K562 (cell line): Measurements from ENCODE around the gene EPHA1. TPM values are rescaled to one million over a fixed set of nuclear protein-coding genes. Genes with fewer than 3 reads are reported as not detected.

Experiments
- ATAC-seq: fragments of 200-7000 bp; cut with Tn5 transposase; 3 replicates; pipeline ENCODE4 v1.9.1; 2020; ENCODE audit warnings: moderate library complexity
- BruUV-seq: library from RNA; stranded (reverse); fragments of 400-500 nt; replicated peaks from 2 replicates; lab custom pipeline; 2021; lab: Mats Ljungman, UMichigan
- CTCF ChIA-PET: fragments of 300-600 bp; formaldehyde crosslinking; extraction: SDS; loops from one replicate; lab custom pipeline; 2021; ENCODE audit warnings: low intra/inter-chr PET ratio; lab: Yijun Ruan, JAX
- POLR2A ChIA-PET: fragments of 300-600, 350-650 bp; sonication (Branson Sonifier 250); formaldehyde crosslinking; extraction: SDS; loops from one replicate; lab custom pipeline; 2021; ENCODE audit warnings: antibody characterized with exemption, inconsistent platforms; lab: Yijun Ruan, JAX
- DNase-seq, 4 experiments: peaks; one replicate each; pipeline versions ENCODE4 v3.0.0 to v3.0.0-alpha.2; 2011 to 2018; ENCODE audit warnings: low spot score in 3 of 4, mixed read lengths in 3 of 4; ENCODE audit errors: extremely low read depth in 1 of 4
- FAIRE-seq: peaks from 2 replicates; lab custom pipeline; 2011; peaks lifted over from hg19 to GRCh38; lab: Jason Lieb, UNC
- H2AFZ ChIP-seq: 2 replicates; pipeline ENCODE4 v1.6.0; 2011; ENCODE audit warnings: low read depth, low read length, control low read depth, inconsistent platforms
- H3K27ac ChIP-seq: fragments of 200-600 bp; 3 replicates; pipeline ENCODE4 v1.8.0; 2011; ENCODE audit warnings: low read depth, mild to moderate bottlenecking, control low read depth, inconsistent platforms, low read length, moderate library complexity, mixed read lengths; ENCODE audit errors: extremely low read depth
- H3K27me3 ChIP-seq, 2 experiments: fragments of 300-600 bp in 1 of 2; 2 replicates in 1 of 2; 3 replicates in 1 of 2; pipeline versions ENCODE4 v1.6.0 to v1.8.0; 2011; ENCODE audit warnings: inconsistent platforms in 2 of 2, low read length in 2 of 2, mild to moderate bottlenecking in 1 of 2, mixed read lengths in 1 of 2, moderate library complexity in 1 of 2; ENCODE audit not compliant: control insufficient read depth in 2 of 2, insufficient read depth in 2 of 2
- H3K36me3 ChIP-seq: fragments of 300-600 bp; 3 replicates; pipeline ENCODE4 v1.8.0; 2011; ENCODE audit warnings: mild to moderate bottlenecking, low read length, inconsistent platforms; ENCODE audit not compliant: control insufficient read depth, insufficient read depth
- H3K4me1 ChIP-seq, 2 experiments: fragments of 200-600 bp in 1 of 2; replicated peaks in 1 of 2; 2 replicates in 1 of 2; 3 replicates in 1 of 2; pipeline versions ENCODE4 v1.5.1 to v1.8.0; 2011; ENCODE audit warnings: inconsistent platforms in 2 of 2, low read length in 2 of 2, mild to moderate bottlenecking in 1 of 2, mixed read lengths in 1 of 2, moderate library complexity in 1 of 2; ENCODE audit not compliant: control insufficient read depth in 2 of 2, insufficient read depth in 2 of 2
- H3K4me2 ChIP-seq: 2 replicates; pipeline ENCODE4 v1.6.1; 2011; ENCODE audit warnings: low read length, control low read depth, inconsistent platforms, mixed read lengths; ENCODE audit not compliant: insufficient read depth
- H3K4me3 ChIP-seq: fragments of 200-600 bp; sonication (generic), shearing (Covaris generic); 2 replicates; pipeline ENCODE4 v1.5.1; 2016; ENCODE audit warnings: control low read depth, inconsistent platforms
- H3K79me2 ChIP-seq: fragments of 200-600 bp; 3 replicates; pipeline ENCODE4 v1.8.0; 2011; ENCODE audit warnings: low read length, inconsistent platforms; ENCODE audit not compliant: control insufficient read depth, insufficient read depth
- H3K9ac ChIP-seq, 2 experiments: 2 replicates each; pipeline versions ENCODE4 v1.6.0 to v1.6.1; 2011; ENCODE audit warnings: low read depth in 2 of 2, low read length in 2 of 2, control low read depth in 1 of 2, inconsistent platforms in 1 of 2, mild to moderate bottlenecking in 1 of 2, mixed read lengths in 1 of 2; ENCODE audit not compliant: insufficient read depth in 1 of 2
- H3K9me1 ChIP-seq: one replicate; pipeline ENCODE4 v1.6.0; 2011; ENCODE audit warnings: inconsistent platforms, mild to moderate bottlenecking, low read length, moderate library complexity; ENCODE audit not compliant: control insufficient read depth, insufficient read depth
- H3K9me3 ChIP-seq: replicated peaks from 2 replicates; pipeline ENCODE4 v1.5.1; 2011; ENCODE audit warnings: low read depth, low read length, inconsistent platforms; ENCODE audit not compliant: control insufficient read depth, insufficient read depth
- H4K20me1 ChIP-seq: replicated peaks from 2 replicates; pipeline ENCODE4 v1.6.1; 2011; ENCODE audit warnings: low read length, inconsistent platforms, mixed read lengths; ENCODE audit not compliant: control insufficient read depth, insufficient read depth
- AFF4 ChIP-seq: sonication (generic); formaldehyde crosslinking; IDR thresholded peaks from 2 replicates; pipeline ENCODE4 v1.8.0; 2023; ENCODE audit warnings: mild to moderate bottlenecking, missing genetic modification reagents
- ATF1 ChIP-seq, 2 experiments: fragments of 450-650 bp in 1 of 2; IDR thresholded peaks; 2 replicates each; pipeline ENCODE4 v1.6.1; 2016; ENCODE audit warnings: missing compliant biosample characterization in 1 of 2, missing genetic modification characterization in 1 of 2
- C11orf30 ChIP-seq: fragments of 450-650 bp; IDR thresholded peaks from 2 replicates; pipeline ENCODE4 v1.6.1; 2016; ENCODE audit warnings: low read depth, mild to moderate bottlenecking
- CREM ChIP-seq: IDR thresholded peaks from 2 replicates; pipeline ENCODE4 v1.6.1; 2014; ENCODE audit warnings: antibody characterized with exemption, low read depth
- ETV1 ChIP-seq: fragments of 450-650 bp; conservative IDR thresholded peaks from 2 replicates; pipeline ENCODE4 v1.6.1; 2016; ENCODE audit warnings: missing genetic modification characterization, control low read depth, low read depth, missing compliant biosample characterization
- FOXA3 ChIP-seq, 2 experiments: fragments of 450-650 bp in 1 of 2; sonication (generic) in 1 of 2; formaldehyde crosslinking; IDR thresholded peaks in 1 of 2; conservative IDR thresholded peaks in 1 of 2; 2 replicates each; pipeline versions ENCODE4 v1.4.0 to v1.8.0; 2020 to 2022; ENCODE audit warnings: mild to moderate bottlenecking in 2 of 2, missing genetic modification reagents in 1 of 2
- FUS ChIP-seq: fragments of 200-400 bp; formaldehyde crosslinking; optimal IDR thresholded peaks from 2 replicates; pipeline ENCODE3; 2017; ENCODE audit warnings: low read depth, low read length
- GATAD2B ChIP-seq: fragments of 450-650 bp; IDR thresholded peaks from 2 replicates; pipeline ENCODE4 v1.6.1; 2017; ENCODE audit warnings: mild to moderate bottlenecking, borderline replicate concordance
- HCFC1 ChIP-seq: IDR thresholded peaks from 2 replicates; pipeline ENCODE4 v1.6.1; 2012; ENCODE audit warnings: low read depth, low read length, improper control_type of control experiment
- HDAC3 ChIP-seq: fragments of 450-650 bp; IDR thresholded peaks from 2 replicates; pipeline ENCODE4 v1.6.1; 2018; ENCODE audit warnings: borderline replicate concordance, mild to moderate bottlenecking, moderate library complexity; ENCODE audit not compliant: partially characterized antibody
- POLR2B ChIP-seq: fragments of 450-650 bp; IDR thresholded peaks from 2 replicates; pipeline ENCODE4 v1.6.1; 2018; ENCODE audit warnings: low read depth; ENCODE audit not compliant: partially characterized antibody
- RBM17 ChIP-seq: fragments of 200-400 bp; formaldehyde crosslinking; IDR thresholded peaks from 2 replicates; pipeline ENCODE4 v1.6.1; 2017; ENCODE audit warnings: low read depth, mild to moderate bottlenecking, low read length, borderline replicate concordance
- TAF1 ChIP-seq: IDR thresholded peaks from 2 replicates; pipeline ENCODE4 v1.6.1; 2011; ENCODE audit warnings: mild to moderate bottlenecking, low read length, moderate library complexity; ENCODE audit not compliant: insufficient read depth, control insufficient read depth, severe bottlenecking; ENCODE audit errors: extremely low read depth
- XRCC3 ChIP-seq: fragments of 450-650 bp; IDR thresholded peaks from 2 replicates; pipeline ENCODE4 v1.6.1; 2017; ENCODE audit warnings: mild to moderate bottlenecking, moderate library complexity
- ZNF780A ChIP-seq: fragments of 250-450 bp; sonication (Bioruptor Pico); IDR thresholded peaks from 2 replicates; pipeline ENCODE4 v1.5.0; 2021; ENCODE audit warnings: mild to moderate bottlenecking
- WGBS: fragments of 100-300 bp; shearing (Covaris generic); methylation state at CpG from one replicate; pipeline ENCODE4 v1.1.6; 2016; ENCODE audit warnings: low coverage, mixed read lengths; ENCODE audit not compliant: insufficient coverage; ENCODE audit errors: missing lambda C conversion rate; 5-methylcytosine and 5-hydroxymethylcytosine counted together
- in situ Hi-C: fragments of 300-500 bp; cut with MboI; formaldehyde crosslinking; loops from 4 replicates; pipeline ENCODE4 v1.15.0; 2018; ENCODE audit warnings: inconsistent platforms, mixed read lengths
- intact Hi-C: fragments of 100-400 bp; cut with micrococcal nuclease; formaldehyde crosslinking; loops from 2 replicates; pipeline ENCODE4 v1.14.2; 2022
- polyA plus RNA-seq, 8 experiments: library from polyadenylated mRNA; depleted of rRNA in 4 of 8; stranded (reverse) in 5 of 8; unstranded in 3 of 8; fragments of >200 nt; fragmentation: Nextera tagmentation in 2 of 8; fragmentation: Illumina TruSeq in 1 of 8; extraction: Ambion mirVana in 2 of 8; extraction: Trizol in 1 of 8; gene quantifications; 2 replicates each; pipeline versions ENCODE4 v1.2.1 to v1.2.3, GENCODE V29; 2011 to 2014; ENCODE audit warnings: inconsistent platforms in 1 of 8, missing spikeins in 1 of 8
- total RNA-seq, 7 experiments: library from RNA; depleted of rRNA in 6 of 7; stranded (reverse); fragments of >200 nt in 6 of 7; fragmentation: Illumina TruSeq in 2 of 7; extraction: Trizol in 2 of 7; gene quantifications; 2 replicates each; pipeline versions ENCODE4 v1.2.1 to v1.2.3, GENCODE V29; 2011 to 2021; ENCODE audit warnings: low replicate concordance in 1 of 7
- TF ChIP-seq, protein P1 (sequence below): fragments of 450-650 bp; IDR thresholded peaks from 2 replicates; pipeline ENCODE4 v1.7.1; 2018; ENCODE audit warnings: mild to moderate bottlenecking, low read depth; ENCODE audit not compliant: partially characterized antibody

Gene EPHA1
- total and polyA plus RNA-seq, 9 of the 15 experiments (the other 6 are each of a cell fraction or from before 2014, with no cell fraction given) = 0.22 to 0.57 (median 0.32) TPM; not detected in 6

DNA sequence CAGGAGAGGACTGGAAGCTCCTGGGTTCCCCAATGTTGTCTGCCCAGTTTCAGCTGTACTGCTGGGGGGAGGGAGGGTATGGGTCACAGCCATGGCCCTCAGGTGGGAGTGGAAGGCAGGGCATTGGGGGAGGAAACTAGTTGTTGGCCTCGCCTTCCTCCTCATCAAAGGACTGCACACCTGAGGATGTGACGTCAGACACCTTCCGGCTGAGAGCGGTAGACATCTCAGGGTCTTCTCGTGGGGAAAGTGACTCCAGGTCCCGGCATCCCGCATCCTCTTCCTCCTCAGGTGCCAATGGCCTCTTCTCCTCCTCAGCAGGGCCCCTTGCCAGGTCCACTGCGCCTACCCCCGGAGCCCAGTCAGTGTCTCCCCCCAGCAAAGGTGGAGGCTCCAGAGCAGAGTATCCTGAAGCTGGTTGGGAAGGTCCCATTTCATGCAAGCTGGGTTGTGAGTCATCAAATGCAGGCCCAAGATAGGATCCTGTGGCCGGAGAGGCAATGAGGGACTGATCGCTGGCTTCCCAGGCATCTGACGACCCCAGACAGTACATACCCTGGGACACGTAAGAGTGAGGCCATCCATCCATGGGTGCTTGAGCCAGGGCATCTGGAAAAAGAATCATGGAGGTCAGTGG is 52.1 kb downstream of the EPHA1 start:
- H3K27ac ChIP-seq = no peak overlapping the region
- no peak overlapping the region for H3K4me3 ChIP-seq
- ATAC-seq (no peak), FAIRE-seq (no peak), DNase-seq (no peak)
- BruUV-seq = no TSS peak
- H3K9ac ChIP-seq = no peak overlapping the region
- no peak overlapping the region for H3K4me2 ChIP-seq
- H3K9me3 ChIP-seq = no peaks in the 10 kb centered on the region
- POLR2A ChIA-PET = interaction anchor here (0.6 to 0.7 kb wide), 2 partner anchors 27 to 757 kb away, joined by 3 to 5 read pairs; no protein-coding TSS in a partner anchor
- in situ Hi-C loops = no loop called here
- H3K4me1 ChIP-seq = peaks cover 0 to 6% of the 10 kb centered on the region in 2 experiments; a peak in 2 of 5 replicates
- no peaks in the 10 kb centered on the region for H3K79me2 ChIP-seq
- H3K27me3 ChIP-seq = peaks cover 67 to 82% of the 10 kb centered on the region in 2 experiments
- H3K36me3 ChIP-seq = no peaks in the 10 kb centered on the region
- intact Hi-C loops = no loop called here
- H2AFZ ChIP-seq = no peak overlapping the region
- peaks cover 9% of the 10 kb centered on the region; the same call in 1 of the 2 replicates for H4K20me1 ChIP-seq
- 7% methylated on average over 13 of the region's 13 CpGs for WGBS
- CTCF ChIA-PET = no interaction called here
- H3K9me1 ChIP-seq = peaks cover 3% of the 10 kb centered on the region
- TF ChIP-seq XRCC3 = no peak
- no peak for TF ChIP-seq GATAD2B
- TF ChIP-seq TAF1 = no peak
- no peak for TF ChIP-seq ETV1 (tag)
- no peak for TF ChIP-seq RBM17
- TF ChIP-seq, protein P1, sequence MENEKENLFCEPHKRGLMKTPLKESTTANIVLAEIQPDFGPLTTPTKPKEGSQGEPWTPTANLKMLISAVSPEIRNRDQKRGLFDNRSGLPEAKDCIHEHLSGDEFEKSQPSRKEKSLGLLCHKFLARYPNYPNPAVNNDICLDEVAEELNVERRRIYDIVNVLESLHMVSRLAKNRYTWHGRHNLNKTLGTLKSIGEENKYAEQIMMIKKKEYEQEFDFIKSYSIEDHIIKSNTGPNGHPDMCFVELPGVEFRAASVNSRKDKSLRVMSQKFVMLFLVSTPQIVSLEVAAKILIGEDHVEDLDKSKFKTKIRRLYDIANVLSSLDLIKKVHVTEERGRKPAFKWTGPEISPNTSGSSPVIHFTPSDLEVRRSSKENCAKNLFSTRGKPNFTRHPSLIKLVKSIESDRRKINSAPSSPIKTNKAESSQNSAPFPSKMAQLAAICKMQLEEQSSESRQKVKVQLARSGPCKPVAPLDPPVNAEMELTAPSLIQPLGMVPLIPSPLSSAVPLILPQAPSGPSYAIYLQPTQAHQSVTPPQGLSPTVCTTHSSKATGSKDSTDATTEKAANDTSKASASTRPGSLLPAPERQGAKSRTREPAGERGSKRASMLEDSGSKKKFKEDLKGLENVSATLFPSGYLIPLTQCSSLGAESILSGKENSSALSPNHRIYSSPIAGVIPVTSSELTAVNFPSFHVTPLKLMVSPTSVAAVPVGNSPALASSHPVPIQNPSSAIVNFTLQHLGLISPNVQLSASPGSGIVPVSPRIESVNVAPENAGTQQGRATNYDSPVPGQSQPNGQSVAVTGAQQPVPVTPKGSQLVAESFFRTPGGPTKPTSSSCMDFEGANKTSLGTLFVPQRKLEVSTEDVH = no peak
- no peak for TF ChIP-seq C11orf30
- TF ChIP-seq ZNF780A (CRISPR knock-in tag) = no peak
- no peak for TF ChIP-seq FOXA3 (CRISPR knock-in tag; conservative IDR thresholded peaks at IDR 0.05 in 1 of 2, IDR thresholded peaks at IDR 0.05 in 1 of 2)
- no peak for TF ChIP-seq HDAC3
- TF ChIP-seq AFF4 (CRISPR knock-in tag) = no peak
- TF ChIP-seq POLR2B = no peak
- TF ChIP-seq FUS = no peak
- TF ChIP-seq ATF1 (CRISPR knock-in tag; IDR thresholded peaks at IDR 0.05) = no peak
- TF ChIP-seq ATF1 (tag; IDR thresholded peaks at IDR 0.05) = peak; percentile 53; the same call in 1 of the 2 replicates
- peak; percentile 14; the same call in 1 of the 2 replicates for TF ChIP-seq CREM
- TF ChIP-seq HCFC1 = no peak
